GM23338 (cell line): ENCODE data around the gene CNOT6L.
"Not testable (repeated sequence)": the region's sequence is repeated elsewhere in the genome, so short reads cannot be mapped to it uniquely, and the experiment has no call there.

Source experiments
- CTCF ChIP-seq, 2 experiments: fragments of 200-600 bp in 1 of 2; sonication (generic) in 1 of 2; conservative IDR thresholded peaks; 2 replicates each; pipeline versions ENCODE4 v1.5.1 to v1.6.1; 2016 to 2017; ENCODE audit warnings: antibody characterized with exemption in 2 of 2, low read depth in 2 of 2, mild to moderate bottlenecking in 2 of 2, moderate library complexity in 1 of 2
- ETS1 ChIP-seq: IDR thresholded peaks from 2 replicates; pipeline ENCODE4 v1.6.1; 2016; ENCODE audit warnings: antibody characterized with exemption
- EZH2 ChIP-seq: fragments of 200-600 bp; sonication (generic); IDR thresholded peaks from one replicate; pipeline ENCODE4 v1.8.0; 2017; ENCODE audit warnings: antibody characterized with exemption, mild to moderate bottlenecking, low read depth; ENCODE audit not compliant: unreplicated experiment
- EZH2phosphoT487 ChIP-seq: fragments of 200-600 bp; sonication (generic); IDR thresholded peaks from one replicate; pipeline ENCODE4 v1.8.1; 2018; ENCODE audit warnings: antibody characterized with exemption; ENCODE audit not compliant: unreplicated experiment
- JUNB ChIP-seq: IDR thresholded peaks from one replicate; pipeline ENCODE4 v1.6.1; 2016; ENCODE audit warnings: antibody characterized with exemption; ENCODE audit not compliant: unreplicated experiment
- POLR2AphosphoS5 ChIP-seq: IDR thresholded peaks from 2 replicates; pipeline ENCODE4 v1.6.1; 2016; ENCODE audit warnings: antibody characterized with exemption, low read depth
- REST ChIP-seq: IDR thresholded peaks from one replicate; pipeline ENCODE4 v1.6.1; 2018; ENCODE audit warnings: antibody characterized with exemption; ENCODE audit not compliant: unreplicated experiment

- TF ChIP-seq CTCF (conservative IDR thresholded peaks at IDR 0.05; ENCODE audit: low read depth in 2 of 2); EZH2phosphoT487; JUNB; EZH2; REST; ETS1; POLR2AphosphoS5: not testable (repeated sequence)
Observed at GRCh38 chr4:77780762-77781161, 38.4 kb downstream of the CNOT6L start.
